Measurements from ENCODE around the gene POC5. TPM values are rescaled to one million over a fixed set of nuclear protein-coding genes. Genes with fewer than 3 reads are reported as not detected.

Gene POC5
- total RNA-seq, 1 experiment from 2014 or later = 14.8 TPM

DNA sequence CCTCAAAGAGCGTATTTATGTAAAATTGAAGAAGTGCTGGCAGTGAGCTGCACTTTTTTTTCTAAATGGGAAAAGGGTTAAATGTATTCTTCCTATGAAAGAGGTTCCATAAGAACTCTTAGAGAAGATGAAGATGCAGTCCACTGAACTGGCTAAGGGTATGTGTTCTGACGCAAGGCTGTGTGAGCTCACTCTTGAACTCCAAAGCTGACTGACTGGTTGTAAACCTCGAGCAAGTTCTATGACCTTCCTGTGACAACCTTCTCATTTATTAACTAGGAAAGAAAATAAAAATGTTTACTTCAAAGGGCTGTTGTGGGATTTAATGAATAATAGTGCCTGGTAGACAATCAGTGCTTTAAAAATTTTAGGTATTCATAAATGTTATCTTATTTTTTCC lies 46.7 kb downstream of the POC5 start:
- Histone ChIP-seq H3K9ac (ENCODE audit: low read length) (no peak overlapping the region), H3K4me1 (ENCODE audit: control insufficient read depth in 1 of 2, insufficient read depth in 2 of 2, low read length in 2 of 2) (no peaks in the 10 kb centered on the region), H3K27ac (ENCODE audit: low read depth, low read length) (no peak overlapping the region), H3K4me2 (ENCODE audit: low read length) (no peak overlapping the region), H3K9me3 (ENCODE audit: control insufficient read depth in 1 of 2, insufficient read depth in 1 of 2, low read depth in 1 of 2, low read length in 2 of 2) (no peaks in the 10 kb centered on the region), H4K20me1 (ENCODE audit: insufficient read depth) (no peaks in the 10 kb centered on the region), H3K27me3 (ENCODE audit: insufficient read depth, low read length) (no peaks in the 10 kb centered on the region), H3K79me2 (ENCODE audit: insufficient read depth, low read length) (no peaks in the 10 kb centered on the region), H3K4me3 (replicated peaks in 1 of 2; ENCODE audit: low read depth in 1 of 2, low read length in 2 of 2) (no peak overlapping the region), H3K36me3 (ENCODE audit: control insufficient read depth in 1 of 2, insufficient read depth in 2 of 2, low read length in 2 of 2) (0 out of 4 replicates have a peak, but pooled peaks cover 0 to 2% of the 10 kb centered on the region in 2 experiments), H2AFZ (ENCODE audit: low read depth, low read length, poor library complexity, severe bottlenecking) (no peak overlapping the region), H3K9me2 (ENCODE audit: insufficient read depth) (no peaks in the 10 kb centered on the region)
- TF ChIP-seq ATF3 (IDR thresholded peaks at IDR 0.05) (no peak), ZFX (IDR thresholded peaks at IDR 0.05) (no peak), RAD21 (IDR thresholded peaks at IDR 0.05; ENCODE audit: low read depth) (no peak), ZNF274 (IDR thresholded peaks at IDR 0.05; ENCODE audit: low read depth, low read length) (no peak), JUND (IDR thresholded peaks at IDR 0.05) (no peak), EGR1 (IDR thresholded peaks at IDR 0.05; ENCODE audit: low read depth) (no peak), ELF1 (IDR thresholded peaks at IDR 0.05; ENCODE audit: borderline replicate concordance, low read depth) (no peak), CTCF (IDR thresholded peaks at IDR 0.05 in 2 of 3, conservative IDR thresholded peaks at IDR 0.05 in 1 of 3; ENCODE audit: borderline replicate concordance in 1 of 3, insufficient read depth in 1 of 3, low read depth in 2 of 3, low read length in 2 of 3) (no peak), CBX3 (IDR thresholded peaks at IDR 0.05; ENCODE audit: low read depth) (no peak), EZH2 (IDR thresholded peaks at IDR 0.05) (no peak)
- ATAC-seq (no peak), DNase-seq (ENCODE audit: low read depth, low spot score) (no peak)
- CTCF ChIA-PET = no interaction called here
- POLR2A ChIA-PET = no interaction called here
- intact Hi-C loops (cut with micrococcal nuclease) = no loop called here
- RAD21 ChIA-PET (ENCODE audit: low non-redundant PET in 1 of 2, low total read pairs in 2 of 2, uncharacterized antibody in 2 of 2, unreplicated experiment in 2 of 2) = no interaction called here
- no TSS peak for BruUV-seq (replicated peaks)
